ENCODE results near the gene TRIM41.
"Not testable (repeated sequence)": the region's sequence is repeated elsewhere in the genome, so short reads cannot be mapped to it uniquely, and the experiment has no call there.

Gene TRIM41

DNA sequence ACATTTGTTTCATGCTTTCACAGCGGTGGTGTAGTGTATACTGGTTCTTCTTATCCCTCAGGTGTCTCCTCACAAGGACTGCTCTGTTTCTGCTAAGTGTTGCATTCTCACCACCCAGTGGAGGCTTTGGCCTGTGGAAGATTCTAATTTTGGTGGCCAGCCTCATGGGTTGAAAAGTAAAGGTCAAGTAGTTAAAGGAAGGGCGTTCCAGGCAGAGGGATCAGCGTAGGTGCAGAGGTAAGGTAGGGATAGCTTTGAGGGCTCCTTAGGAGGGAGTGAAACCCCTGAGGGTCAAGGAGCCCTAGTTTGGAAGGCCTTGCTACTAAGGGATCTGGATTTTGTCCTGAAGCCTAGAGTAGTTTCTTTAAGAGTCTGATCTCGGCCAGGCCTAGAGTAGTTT is 25.2 kb downstream of the TRIM41 start:
- FAIRE-seq = no peak
- no peak for DNase-seq (ENCODE audit: low spot score)

GRCh38 chr5:181255276-181255675 is 32.2 kb downstream of the TRIM41 start:
- FAIRE-seq (no peak), DNase-seq (ENCODE audit: low spot score) (no peak)

DNA sequence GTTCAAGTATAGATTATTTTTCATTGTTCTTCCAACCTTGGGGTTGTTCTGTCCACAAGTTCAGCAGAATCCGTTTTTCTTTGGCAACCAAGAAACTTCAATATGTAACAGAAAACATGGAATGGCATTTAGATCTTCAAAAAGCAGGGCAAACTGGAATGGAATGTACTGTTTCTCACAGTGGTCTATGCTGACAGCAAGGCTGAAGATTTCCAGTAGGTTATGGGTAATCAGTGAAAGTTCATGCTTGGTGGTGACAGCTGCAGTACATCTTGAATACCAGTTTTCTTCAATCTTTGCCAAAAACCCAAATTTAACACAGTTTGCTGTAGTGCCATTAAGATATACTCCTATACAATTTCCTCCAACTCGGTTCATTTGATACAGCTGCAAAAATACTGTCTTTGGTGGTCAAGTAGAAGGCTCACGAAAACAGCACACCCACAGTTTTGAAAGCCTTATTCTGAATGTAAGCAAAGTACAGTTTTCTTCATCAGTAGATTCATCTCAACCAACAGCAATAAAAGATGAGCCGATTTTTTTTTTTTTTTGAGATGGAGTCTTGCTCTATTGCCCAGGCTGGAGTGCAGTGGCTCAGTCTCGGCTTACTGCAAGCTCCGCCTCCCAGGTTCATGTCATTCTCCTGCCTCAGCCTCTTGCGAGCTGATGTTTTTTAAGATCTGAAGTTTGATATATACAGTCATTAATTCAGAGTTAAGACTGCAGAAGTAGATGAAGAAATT is 32.9 kb downstream of the TRIM41 start:
- DNase-seq (ENCODE audit: low spot score) = no peak
- no peak for FAIRE-seq

DNA sequence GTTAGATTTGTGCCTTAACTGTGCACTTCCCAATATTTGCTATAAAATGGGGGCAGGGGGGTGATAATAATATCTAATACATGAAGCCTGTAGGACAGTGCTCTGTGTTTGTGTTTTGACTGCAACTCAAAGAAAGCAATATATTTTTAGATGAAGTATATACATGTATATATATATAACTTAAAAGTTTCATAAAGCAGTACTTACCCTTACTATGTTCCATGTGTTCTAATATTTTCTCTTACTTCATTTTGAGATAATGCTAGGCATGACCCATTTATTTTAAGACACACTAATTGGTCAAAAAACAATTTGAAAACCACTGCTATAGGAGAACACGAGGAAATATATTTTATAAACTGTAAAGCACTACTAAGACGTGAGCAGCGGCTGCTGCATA is 35.5 kb downstream of the TRIM41 start:
- FAIRE-seq (no peak), DNase-seq (ENCODE audit: low spot score) (no peak)

- FAIRE-seq = no peak
- DNase-seq (ENCODE audit: low spot score) = no peak
These were observed 36.2 kb downstream of the TRIM41 start for GRCh38 chr5:181259283-181259682.

DNA sequence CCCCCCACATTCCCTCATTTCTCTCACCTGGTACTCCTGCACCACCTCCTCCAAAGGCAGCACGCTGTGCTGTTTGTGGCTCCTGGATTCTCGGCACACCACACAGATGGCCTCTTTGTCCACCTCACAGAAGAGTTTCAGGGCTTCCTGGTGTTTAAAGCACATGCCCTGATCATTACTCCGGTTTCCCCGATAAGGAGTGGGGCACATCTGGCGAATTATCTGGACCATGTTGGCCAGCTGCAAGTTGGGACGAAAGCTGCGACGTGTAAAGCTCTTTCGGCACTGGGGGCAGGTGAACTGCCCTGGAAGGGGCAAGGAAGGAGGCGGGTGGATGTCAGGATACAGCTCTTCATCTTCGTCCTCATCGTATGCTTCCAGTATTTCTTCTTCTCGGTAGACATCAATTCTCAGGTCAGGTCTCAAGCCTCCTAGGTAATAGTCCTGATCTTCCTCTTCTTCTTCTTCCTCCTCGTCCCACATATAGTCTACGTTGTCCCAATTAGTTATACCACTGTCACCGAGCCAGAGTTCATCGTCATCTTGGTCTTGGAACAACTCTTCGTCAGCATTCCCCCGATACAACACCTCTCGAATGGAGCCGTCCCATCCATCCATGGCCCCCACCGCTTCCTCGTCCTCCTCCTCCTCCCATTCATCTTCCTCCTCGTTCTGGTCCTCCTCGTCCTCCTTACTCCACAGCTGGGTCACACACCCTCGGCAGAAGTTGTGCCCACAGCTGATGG is 37.1 kb downstream of the TRIM41 start:
- no peak for DNase-seq (ENCODE audit: low spot score)
- no peak for FAIRE-seq

- peak; percentile 20 for FAIRE-seq
- peak; percentile 91 for DNase-seq (ENCODE audit: low spot score)
These were observed 37.7 kb downstream of the TRIM41 start, which contains the start of gene TRIM52 for GRCh38 chr5:181260720-181261319. Gene TRIM52 (minus strand): TSS chr5:181261143. CDS start chr5:181260813, 330 bp downstream.

DNA sequence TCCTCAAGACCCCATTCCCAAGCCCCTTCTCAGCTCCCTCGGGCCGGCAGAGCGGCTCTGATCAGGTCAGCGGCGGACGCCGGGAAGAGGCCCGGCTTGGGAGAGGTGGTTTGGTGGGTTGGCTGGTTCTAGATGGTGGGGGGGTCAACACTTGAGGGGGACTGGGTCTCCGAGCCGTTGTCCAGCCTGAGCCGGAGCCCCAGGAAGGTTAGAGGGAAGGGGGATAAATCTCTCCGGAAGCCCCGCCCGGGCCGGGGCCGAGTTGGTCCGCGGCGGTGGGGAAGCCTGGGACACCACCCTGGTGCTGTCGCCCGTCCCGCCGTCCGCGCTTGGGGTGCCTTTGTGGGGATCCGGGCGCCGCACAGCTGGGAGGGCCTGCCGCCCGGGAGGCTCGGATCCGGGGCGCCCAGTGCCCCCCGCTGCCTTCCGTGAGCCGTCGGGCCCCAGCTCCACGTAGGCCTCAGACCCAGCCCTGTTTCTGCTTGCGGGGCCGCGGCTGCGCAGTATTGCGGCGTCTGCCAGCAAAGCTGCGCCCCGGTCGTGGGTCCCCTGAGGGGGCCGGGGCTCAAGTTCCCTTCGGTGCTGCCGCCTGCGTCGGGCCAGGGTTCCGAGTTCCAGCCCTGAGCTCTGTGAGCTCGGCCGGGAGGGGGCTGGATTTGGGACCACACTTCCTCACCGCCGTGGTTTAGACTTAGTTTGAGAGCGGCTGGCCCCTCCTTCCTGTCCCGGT is 38.4 kb downstream of the TRIM41 start:
- peak; percentile 61 for DNase-seq (ENCODE audit: low spot score)

GRCh38 chr5:181263633-181264032 is 40.6 kb downstream of the TRIM41 start:
- FAIRE-seq = no peak
- no peak for DNase-seq (ENCODE audit: low spot score)

More for the DNA sequence above, 38.4 kb downstream of the TRIM41 start:
- FAIRE-seq = no peak

DNA sequence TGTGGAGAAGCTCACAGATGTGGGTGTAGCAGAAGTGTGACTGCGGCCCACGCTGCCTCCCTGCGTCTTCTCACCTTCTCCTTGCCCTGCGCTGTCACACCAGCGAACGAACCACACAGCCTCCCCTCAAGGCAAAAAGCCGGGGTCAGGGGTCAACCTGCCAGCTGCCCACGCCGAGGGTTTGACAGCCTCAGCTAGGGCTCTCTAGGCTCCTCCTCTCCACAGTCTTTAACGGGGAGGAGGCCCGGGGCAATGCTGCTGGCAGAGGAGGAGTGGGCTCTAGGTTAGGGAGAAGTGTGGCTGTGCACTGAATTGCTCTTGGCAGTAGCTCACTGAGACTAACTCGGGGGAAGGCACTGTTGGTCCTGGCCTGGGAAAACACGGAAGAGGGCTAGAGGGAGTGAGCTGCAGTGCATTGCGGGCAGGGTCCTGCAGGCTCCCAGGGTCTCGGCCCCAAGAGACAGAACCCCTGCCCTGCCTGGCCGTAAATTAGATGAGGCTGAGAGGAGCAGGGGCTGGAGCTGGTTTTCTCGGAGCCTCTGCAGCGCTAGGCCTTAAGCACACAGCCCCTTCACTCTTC is 42.1 kb downstream of the TRIM41 start:
- DNase-seq (ENCODE audit: low spot score) (no peak), FAIRE-seq (no peak)

GRCh38 chr5:181267291-181267904 is 44.3 kb downstream of the TRIM41 start:
- DNase-seq (ENCODE audit: low spot score); FAIRE-seq: not testable (repeated sequence)

GRCh38 chr5:181267907-181268306 is 44.8 kb downstream of the TRIM41 start:
- FAIRE-seq; DNase-seq (ENCODE audit: low spot score): not testable (repeated sequence)

- FAIRE-seq = no peak
- no peak for DNase-seq (ENCODE audit: low spot score)
These were observed 48.0 kb downstream of the TRIM41 start for GRCh38 chr5:181271081-181271480.

DNA sequence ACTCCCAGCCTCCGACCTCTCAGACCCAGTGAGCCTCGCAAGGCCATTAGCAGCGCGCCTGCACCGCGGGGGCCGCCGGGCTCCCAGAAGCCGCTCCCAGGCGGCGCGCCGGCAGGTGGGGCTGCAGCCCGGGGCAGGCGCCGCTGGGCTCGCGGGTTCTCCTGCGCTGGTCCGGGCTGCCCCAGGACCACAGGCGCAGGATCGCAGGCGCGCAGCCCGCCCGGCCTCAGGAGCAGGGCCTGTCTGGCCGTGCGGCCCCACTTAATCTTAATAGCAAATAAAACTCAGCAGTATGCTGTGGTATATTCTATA is 50.3 kb downstream of the TRIM41 start:
- DNase-seq (ENCODE audit: low spot score); FAIRE-seq: not testable (repeated sequence)

DNA sequence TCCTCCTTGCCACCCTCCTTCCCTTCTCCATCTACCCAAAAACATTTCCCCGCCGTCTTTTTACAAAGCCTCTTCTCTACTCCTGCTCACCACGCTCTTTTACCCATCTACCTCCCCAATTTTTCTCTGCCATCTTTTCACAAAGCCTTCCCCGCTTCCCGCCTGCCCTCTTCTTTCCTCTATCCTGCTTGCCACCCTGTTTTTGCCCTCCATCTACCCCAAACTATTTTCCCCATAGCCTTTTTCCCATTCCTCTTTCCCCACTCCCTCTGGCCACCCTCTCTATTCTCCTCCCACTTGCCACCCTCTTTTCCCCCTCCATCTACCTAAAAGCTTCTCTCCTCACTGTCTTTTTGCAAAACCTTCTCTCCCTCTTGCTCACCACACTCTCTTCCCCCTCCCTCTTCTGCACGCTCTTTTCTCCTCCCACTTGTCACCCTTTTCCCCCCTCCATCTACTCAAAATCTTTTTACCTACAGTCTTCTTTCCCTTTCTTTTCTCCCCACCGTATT is 57.2 kb downstream of the TRIM41 start:
- no peak for DNase-seq (ENCODE audit: low spot score)
- no peak for FAIRE-seq

DNA sequence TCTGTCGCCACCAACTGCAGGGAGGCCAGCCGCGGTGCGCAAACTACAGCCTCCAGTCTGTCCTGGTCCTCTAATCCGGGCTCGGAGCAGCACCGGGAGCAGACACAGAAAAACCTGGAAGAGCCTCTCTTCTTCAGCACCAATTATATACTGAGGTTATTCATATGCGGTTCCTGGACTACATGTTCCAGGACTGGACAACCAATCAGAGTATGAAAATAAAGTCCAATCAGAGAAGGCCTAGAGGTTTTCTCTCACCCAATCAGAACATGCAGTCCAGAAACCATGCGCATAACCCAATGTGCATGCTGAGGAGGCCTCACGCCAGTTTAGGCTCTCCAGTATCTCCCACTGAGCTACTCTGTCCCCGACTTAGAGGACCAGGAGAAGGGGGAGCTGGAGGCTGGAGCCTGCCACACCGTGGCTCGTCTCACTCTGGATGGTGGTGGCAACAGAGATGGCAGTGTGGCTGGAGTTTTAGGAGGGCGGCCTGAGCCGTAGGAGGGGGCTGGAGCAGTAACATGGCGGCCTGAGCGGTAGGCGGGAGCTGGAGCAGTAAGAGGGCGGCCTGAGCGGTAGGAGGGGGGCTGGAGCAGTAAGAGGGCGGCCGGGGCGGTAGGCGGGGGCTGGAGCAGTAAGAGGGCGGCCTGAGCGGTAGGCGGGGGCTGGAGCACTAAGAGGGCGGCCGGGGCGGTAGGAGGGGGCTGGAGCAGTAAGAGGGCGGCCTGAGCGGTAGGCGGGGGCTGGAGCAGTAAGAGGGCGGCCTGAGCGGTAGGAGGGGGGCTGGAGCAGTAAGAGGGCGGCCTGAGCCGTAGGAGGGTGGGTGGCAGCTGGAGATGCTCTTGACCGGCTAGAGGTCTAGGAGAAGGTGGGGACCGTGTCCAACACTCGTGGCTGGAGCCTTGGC is 58.2 kb downstream of the TRIM41 start:
- DNase-seq (ENCODE audit: low spot score) = peak; percentile 94
- peak; percentile 90 for FAIRE-seq

DNA sequence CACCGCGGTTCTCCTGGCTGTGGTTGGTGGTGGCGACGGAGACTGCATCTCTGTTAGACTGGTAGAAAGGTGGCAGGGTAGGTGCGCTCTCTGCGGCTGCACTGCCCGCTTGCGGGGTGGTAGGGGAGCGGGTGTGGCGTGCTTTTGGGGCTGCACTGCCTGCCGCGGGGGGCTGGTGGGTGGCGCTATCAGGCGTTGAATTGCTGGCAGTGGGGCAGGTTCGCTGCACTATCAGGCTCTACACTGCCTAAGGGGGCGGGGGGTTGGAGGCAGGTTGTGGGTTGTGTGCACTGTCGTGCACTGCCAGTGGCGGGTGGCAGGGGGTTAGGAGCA is 58.9 kb downstream of the TRIM41 start:
- FAIRE-seq (no peak), DNase-seq (ENCODE audit: low spot score) (no peak)

DNA sequence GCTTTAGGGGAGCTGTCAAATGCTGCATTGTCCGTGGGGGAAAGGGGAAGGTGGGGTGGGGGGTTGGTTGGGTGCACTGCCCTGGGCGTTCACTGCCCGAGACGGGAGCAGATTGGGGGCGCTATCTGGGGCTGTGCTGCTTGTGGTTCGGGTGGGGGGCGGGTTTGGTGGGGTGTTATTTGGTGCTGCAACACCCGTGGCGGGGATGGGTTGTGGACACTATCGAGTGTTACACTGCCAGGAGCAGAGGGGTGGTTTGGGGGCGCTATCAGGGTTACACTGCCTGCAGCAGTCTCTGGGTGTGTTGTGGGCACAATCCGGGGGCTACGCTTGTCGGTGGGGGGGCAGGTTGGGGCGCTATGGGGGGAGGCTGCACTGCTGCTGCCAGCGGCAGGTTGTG is 59.3 kb downstream of the TRIM41 start:
- not testable (repeated sequence) for FAIRE-seq; DNase-seq (ENCODE audit: low spot score)

GRCh38 chr5:181282874-181283273 is 59.8 kb downstream of the TRIM41 start:
- no peak for FAIRE-seq
- DNase-seq (ENCODE audit: low spot score) = no peak

DNA sequence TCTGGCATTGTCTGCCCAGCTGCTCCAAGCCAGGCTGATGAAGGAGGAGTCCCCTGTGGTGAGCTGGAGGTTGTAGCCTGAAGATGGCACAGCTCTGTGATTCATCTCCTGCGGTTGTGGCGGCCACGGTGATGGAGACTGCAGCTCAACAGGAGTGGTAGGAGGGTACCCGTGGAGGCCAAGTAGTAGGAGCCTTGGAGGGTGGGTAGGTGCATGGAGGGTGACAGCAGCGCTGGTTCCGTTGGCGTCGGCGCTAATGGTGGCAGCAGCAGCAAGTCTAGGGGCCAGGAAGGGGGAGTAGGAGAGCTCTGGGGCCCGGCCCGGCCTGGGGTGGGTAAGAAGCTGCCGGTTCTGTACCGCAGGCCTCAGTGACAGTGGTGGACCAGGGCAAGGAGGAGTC is 60.3 kb downstream of the TRIM41 start:
- no peak for FAIRE-seq
- DNase-seq (ENCODE audit: low spot score) = no peak
